OCI-LY1 (cell line): ENCODE data around the gene PRPH.
A peak's percentile ranks its signal among the peaks of the same experiment; 100 is the strongest.

Experiments used
- EZH2 ChIP-seq: fragments of 200-600 bp; sonication (generic), shearing (Covaris generic); IDR thresholded peaks from 2 replicates; pipeline ENCODE4 v1.8.0; 2017; ENCODE audit warnings: borderline replicate concordance, mixed run types, mild to moderate bottlenecking, antibody characterized with exemption, low read length, moderate library complexity, mixed read lengths
- TF ChIP-seq, protein P1 (sequence below): fragments of 200-600 bp; sonication (generic), shearing (Covaris generic); IDR thresholded peaks from 2 replicates; pipeline ENCODE4 v1.5.1; 2017; ENCODE audit warnings: mild to moderate bottlenecking, antibody characterized with exemption, low read length, moderate library complexity, mixed read lengths

DNA sequence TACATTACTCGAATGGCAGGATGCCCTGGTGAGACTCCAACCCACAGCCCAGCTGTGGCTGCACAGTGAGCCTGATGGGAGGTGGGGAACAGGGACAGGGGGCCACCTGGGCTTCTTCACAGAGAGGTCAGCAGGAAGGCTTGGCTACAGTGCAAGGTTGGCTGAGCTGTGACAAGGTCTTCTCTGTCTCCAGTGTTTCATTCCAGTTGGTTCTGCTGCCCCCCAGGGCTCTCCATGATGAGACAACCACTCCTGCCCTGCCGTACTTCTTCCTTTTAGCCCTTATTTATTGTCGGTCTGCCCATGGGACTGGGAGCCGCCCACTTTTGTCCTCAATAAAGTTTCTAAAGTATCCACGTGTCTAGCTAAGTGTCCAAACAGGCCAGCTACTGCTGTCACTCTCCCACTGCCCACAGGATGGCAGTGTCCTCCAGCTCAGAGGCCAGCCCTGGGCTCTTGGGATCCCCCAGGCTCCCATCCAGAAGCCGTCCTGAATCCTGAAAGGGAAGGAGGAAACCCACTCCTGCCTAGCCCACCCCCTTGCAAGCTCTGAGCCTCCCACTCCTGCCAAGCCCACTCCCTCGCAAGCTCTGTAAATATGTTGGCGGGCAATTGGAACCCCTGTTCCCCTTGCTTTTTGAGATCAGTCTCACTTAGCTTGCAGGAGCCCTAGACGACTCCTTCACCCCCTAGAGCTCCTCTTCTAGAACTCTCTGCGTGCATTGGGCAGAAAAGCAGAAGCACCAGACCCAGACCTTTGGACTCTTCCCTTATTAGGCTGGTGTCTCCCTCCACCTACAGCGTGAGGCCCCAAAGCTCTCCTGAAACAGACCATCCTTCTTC is 36.7 kb downstream of the PRPH start:
- TF ChIP-seq, protein P1, sequence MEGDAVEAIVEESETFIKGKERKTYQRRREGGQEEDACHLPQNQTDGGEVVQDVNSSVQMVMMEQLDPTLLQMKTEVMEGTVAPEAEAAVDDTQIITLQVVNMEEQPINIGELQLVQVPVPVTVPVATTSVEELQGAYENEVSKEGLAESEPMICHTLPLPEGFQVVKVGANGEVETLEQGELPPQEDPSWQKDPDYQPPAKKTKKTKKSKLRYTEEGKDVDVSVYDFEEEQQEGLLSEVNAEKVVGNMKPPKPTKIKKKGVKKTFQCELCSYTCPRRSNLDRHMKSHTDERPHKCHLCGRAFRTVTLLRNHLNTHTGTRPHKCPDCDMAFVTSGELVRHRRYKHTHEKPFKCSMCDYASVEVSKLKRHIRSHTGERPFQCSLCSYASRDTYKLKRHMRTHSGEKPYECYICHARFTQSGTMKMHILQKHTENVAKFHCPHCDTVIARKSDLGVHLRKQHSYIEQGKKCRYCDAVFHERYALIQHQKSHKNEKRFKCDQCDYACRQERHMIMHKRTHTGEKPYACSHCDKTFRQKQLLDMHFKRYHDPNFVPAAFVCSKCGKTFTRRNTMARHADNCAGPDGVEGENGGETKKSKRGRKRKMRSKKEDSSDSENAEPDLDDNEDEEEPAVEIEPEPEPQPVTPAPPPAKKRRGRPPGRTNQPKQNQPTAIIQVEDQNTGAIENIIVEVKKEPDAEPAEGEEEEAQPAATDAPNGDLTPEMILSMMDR: peak; percentile 52
- TF ChIP-seq EZH2: no peak
